IPS-NIHi11 (cell line): Measurements from ENCODE around the gene ACTR3.
"Not testable (repeated sequence)": the region's sequence is repeated elsewhere in the genome, so short reads cannot be mapped to it uniquely, and the experiment has no call there.

Experiments
- DNase-seq: peaks from one replicate; pipeline ENCODE4 v3.0.0; 2012; ENCODE audit warnings: mixed read lengths, low spot score

Gene ACTR3

DNA sequence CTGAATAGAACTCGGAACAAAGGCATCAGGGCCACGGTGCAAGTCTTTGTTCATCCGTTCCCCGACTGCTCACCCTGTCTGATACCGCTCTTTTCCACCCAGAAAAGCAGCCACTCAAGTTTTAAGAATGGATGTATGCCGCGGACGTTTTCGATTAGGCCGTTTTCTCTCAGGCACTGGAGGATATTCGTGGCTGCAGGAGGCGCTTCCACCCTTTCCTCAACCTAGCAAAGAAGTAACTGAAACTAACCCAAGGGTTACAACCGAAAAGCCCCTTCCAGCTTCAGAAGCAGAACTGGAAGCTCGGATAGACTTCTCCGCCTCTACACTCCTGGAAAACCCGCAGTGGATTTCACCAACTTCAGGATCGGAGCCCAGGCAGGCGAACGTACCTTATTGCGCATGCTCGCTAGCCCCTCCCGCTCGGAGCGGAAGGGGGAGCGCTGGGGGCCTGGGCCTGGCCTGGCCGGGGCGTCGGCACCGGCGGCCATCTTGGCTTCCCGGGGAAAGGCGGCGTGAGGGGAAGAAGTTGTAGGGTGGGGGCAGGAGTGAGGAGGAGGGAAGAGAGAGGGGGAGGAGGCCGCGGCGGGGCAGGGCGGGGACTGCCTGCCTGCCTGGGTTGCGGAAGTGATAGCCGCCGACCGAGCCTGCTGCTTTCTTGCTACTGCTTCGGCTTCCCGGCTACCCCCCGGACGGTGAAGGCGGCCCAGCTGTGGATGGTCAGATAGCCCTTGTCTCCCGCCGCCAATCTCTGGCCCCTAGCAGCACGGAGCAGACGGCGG lies at the start of gene ACTR3:
ACTR3 (plus strand) TSS at position 619 of the 782 bp plus-strand sequence. CDS start 191 bp downstream, outside the sequence.
- peak; percentile 90 for DNase-seq

DNA sequence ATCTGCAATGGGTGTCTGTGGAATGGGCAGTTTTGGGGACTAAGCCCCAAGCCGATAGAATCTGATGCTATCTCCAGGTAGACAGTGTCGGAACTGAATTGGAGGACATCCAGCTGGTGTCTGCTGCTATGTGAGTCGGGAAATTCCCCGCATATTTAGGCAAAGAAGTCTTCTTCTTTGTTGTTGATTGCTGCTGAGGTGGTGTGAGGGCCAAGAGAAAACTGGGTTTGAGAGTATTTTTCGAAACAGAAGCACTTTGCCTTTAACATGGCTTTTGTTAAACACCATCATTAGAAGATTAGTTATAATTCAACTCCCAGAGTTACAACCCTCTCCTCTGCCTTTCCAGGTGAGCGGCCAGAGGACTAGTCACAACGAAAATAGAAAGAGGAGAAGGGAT lies 49.4 kb upstream of the ACTR3 start:
- no peak for DNase-seq

DNA sequence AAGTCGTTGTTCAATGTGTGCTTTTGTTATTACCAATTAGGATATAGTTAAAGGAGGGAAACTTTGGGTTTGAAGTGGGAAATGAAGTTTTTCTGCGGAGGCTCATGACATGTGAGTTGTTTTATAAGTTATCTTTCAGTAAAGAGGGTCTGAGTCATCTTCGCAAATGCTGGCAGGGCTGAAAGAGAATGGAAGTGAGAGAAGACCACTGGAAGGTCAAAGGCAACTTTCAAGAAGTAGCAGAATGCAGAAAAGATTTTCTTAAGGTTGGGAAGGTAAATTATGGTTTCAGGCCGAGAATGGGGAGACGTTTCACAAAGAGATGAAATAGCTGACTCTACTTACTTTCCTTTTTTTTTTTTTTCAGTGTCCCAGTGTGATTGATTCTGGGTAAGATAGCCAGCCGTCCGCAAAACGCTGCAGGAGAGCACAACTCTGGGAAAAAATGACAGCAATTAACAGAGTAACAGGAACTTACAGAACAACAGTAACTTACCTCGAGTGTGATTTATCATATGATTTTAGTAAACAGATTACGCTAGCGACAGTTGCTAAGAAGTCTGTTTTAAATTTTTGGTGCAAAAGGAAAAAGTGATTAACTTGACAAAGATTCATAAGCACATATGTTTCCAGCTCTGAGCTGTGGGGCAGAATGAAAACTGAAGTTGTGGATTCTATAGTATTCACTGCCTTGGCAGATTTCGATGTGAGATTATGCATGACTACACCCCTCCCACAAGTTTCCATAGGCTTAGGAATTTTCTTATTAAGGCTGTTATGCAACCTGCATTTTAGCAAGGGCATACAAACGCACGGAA lies 46.8 kb upstream of the ACTR3 start:
- DNase-seq, result no peak

DNA sequence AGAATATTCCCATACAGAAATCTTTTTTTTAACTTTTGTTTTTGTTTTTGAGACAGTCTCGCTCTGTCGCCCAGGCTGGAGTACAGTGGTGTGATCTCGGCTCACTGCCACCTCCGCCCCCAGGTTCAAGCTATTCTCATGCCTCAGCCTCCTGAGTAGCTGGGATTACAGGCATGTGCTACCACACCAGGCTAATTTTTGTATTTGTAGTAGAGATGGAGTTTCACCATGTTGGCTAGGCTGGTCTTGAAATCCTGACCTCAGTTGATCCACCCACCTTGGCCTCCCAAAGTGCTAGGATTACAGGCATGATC lies 46.2 kb upstream of the ACTR3 start:
- not testable (repeated sequence) for DNase-seq

DNA sequence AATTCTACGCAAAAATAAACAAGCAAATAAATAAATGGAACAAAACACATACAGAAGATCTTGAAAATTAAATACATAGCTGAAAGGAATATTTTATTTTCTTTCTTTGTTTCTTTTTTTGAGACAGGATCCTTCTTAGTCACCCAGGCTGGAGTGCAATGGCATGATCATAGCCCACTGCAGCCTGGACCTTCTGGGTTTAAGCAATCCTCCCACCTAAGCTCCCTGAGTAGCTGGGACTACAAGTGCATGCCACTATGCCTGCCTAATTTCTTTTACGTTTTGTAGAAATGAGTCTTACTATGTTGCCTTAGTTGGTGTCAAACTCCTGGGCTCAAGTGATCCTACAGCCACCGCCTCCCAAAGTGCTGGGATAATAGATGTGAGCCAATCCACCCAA lies 44.6 kb upstream of the ACTR3 start:
- DNase-seq, result no peak

DNA sequence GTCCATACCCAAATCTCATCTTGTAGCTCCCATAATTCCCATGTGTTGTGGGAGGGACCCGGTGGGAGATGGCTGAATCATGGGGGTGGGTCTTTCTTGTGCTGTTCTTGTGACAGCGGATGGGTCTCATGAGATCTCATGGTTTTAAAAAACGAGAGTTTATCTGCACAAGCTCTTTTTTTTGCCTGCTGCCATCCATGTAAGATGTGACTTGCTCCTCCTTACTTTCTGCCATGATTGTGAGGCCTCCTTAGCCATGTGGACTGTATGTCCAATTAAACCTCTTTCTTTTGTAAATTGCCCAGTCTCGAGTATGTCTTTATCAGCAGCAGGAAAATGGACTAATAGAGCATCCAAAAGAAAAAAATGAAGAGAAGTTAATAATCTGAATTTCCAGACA lies 44.1 kb upstream of the ACTR3 start:
- not testable (repeated sequence) for DNase-seq

DNA sequence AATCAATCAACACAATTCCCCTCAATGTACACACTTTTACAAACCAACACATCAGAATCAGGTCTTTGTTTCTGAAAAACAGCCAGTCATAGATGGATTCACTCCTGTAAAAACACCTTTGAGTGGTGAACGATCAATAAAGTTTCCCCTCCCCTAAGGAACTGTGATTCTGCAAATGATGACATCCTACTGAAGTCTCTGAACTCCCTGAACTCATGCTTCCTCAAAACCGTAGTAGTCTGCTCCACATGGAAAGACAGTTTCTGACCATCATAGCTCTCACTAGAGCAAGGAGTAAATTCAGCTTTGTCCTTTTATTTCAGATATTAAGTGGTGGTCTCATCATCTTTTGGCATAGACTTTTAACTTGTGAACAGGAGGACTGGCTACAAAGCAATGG lies 43.5 kb upstream of the ACTR3 start:
- DNase-seq, result no peak

DNA sequence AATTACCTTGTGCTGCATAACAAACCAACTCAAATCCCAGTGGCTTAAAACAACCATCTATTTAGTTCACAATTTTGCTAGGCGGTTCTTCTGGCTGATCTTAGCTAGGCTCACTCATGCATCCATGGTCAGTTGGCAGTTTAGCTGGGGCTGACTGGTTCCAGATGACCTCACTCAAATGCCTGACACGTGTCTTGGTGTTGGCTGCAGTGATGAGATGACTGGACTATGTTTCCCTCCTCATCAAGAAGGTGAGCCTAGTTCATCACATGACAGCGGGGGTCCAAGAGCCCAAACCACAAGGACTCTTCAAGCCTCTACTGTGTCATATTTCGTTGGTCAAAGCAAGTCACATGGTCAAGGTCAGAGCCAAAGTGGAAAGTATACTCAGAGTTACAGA lies 42.7 kb upstream of the ACTR3 start:
- no peak for DNase-seq

DNA sequence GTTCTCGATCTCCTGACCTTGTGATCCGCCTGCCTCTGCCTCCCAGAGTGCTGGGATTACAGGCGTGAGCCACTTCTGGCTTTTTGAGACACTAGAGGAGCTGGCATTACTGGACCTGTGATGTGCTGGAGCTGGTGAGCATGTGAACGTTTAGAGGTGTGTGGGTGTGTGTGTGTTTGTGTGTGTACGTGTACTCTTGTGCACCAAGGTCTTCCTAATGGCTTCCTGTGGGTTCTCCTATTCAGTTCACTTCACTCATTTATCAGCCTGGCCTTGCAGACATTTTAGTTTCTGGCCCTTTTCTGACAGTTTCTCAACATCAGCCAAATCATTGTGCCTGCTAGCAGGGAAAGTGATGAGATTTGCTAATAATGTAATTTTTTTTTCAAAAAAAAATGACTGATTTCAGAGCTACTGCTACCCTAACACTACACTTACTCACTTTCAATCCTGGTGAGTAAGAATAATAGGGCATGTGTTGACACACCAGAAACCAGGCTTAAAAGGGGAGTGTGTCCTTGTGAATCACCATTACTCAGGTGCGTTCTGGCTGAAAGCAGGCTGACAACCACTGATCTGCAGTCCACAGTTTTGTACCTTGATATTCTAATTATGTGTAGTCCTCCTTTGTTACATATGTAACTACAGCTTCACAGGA lies 41.0 kb upstream of the ACTR3 start:
- no peak for DNase-seq

DNA sequence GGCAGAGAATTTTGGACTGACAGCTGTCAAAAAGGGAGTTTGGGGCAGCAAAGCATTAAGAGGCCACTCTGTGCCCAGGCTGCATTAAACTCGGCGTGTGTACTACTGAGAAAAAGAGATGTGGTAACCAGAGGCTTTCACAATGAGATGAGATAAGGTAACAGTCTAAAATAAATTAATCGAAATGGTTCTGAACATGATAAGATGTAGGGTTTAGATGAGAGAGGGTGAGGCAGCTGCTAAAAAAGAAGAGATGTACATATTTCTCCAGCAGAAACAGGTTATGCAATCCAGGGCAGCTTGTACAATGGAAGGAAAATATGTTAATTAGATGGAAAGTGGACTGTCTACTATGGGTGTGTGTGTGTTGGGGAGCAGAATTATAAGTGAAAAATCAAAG lies 39.2 kb upstream of the ACTR3 start:
- no peak for DNase-seq

DNA sequence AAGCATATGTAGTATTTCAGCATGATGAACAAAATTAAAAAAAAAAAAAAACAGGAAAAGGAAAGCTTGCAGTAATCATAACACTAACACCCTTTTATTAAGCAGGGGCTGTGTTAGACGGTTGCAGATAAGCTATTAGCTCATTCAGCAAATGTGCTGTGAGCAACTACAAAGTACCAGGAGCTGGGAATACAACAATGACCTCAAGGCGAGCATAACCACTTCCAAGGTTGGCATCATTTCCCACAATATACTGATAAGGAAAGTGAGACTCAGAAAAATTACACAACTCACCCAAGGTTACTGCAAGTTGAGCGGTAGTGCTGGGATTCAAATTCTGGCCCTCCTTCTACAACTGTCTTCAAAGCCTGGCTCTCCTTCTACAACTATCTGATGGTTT lies 38.2 kb upstream of the ACTR3 start:
- DNase-seq, result no peak

DNA sequence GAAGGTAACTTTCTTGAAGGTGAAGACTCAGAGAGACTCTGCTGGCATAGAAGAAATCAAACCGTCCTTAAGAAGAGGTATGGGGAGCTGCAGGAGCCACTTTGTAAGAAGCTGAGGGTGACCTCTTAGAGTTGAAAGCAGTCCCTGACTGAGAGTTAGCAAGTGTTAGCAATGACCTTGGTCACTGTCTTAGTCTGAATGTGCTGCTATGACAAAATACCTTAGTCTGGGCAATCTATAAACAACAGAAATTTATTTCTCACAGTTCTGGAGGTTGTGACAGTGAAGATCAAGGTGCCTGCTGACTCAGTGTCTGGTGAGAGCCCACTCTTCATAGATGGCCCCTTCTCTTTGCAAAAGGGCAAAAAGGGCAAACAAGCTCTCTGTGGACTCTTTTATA lies 35.7 kb upstream of the ACTR3 start:
- no peak for DNase-seq

DNA sequence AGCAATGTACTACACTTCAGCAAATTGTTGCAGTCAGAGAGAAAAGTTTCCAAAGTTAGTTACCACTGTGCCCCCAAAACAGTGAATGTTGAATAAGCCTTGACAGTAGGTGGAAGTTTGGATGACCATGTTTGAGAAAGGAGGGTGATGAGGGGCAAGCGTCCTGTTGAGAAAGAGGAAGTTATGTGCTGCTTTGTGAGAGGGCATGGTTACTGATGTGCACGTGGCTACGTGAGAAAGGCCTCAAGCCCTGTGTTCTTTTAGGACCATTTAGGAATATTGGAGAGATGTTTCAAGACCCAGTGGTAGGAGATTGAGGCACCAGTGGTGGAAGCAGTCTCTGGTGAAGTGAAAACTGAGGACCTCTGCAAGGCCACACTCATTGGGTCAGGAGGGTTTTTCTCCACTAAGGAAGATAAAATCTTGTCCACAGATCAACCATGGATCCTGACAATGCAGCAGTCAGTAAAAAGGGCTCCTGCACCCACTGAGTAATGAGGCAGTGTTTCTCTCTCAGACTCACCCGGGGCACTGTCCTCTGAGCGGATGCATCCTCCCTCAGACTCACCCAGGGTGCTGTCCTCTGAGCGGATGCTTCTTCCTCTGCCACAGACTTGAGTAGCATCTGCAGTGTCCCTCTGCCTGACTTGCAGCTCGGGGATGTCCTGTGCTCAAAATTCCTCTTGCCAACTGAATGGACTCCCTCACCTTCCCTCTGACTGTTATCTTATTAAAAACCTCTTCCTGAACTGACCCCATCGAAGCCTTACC lies 34.7 kb upstream of the ACTR3 start:
- no peak for DNase-seq

DNA sequence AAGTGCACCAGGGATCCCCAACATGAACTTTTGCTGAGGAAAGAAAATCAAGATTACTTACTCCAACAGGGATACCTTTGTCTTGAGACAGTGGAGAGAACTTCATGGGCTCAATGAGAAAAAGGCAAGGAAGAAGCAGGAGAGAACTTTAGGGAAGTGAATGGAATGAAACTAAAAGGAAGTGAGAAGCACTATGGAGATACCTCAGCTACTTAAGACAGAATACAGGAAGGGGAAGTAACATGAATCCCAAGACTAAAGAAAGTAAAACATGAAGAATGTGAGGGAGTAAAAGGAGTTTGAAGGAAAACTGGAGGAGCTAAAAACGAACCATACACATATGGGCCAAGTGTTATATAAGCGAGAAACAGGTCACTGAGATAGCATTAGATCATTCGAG lies 32.4 kb upstream of the ACTR3 start:
- no peak for DNase-seq

DNA sequence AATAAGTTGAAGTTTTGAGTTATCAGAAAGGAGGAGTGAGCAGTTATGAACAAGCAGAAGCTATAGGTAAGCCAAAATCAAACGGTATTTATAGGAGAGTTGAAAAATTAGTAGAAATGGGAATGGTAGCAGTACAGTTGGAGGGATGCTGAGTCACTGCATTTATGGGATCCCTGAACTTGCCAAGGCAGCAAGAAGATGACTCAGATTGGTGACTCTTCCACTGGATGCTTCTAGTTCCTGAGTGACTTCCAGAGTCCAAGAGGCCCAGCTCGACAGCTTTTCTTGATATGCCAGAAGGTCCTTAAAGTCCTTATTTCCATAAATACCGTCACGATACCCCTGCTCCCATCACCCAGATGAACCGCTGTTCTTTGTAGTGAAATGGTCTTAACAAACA lies 31.1 kb upstream of the ACTR3 start:
- DNase-seq, result no peak

DNA sequence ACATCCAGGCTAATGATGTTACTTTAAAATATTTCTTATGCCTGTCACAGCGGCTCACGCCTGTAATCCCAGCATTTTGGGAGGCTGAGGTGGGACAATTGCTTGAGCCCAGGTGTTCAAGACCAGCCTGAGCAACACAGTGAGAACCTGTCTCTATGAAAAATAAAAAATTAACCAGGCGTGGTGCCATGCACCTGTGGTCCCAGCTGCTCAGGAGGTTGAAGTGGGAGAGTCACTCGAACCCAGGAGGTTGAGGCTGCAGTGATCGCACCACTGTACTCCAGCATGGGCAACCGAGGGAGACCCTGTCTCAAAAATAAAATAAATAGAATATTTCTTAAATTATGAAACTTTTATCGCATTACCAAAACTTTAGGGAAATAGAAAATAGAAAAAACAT lies 28.1 kb upstream of the ACTR3 start:
- DNase-seq, result no peak

DNA sequence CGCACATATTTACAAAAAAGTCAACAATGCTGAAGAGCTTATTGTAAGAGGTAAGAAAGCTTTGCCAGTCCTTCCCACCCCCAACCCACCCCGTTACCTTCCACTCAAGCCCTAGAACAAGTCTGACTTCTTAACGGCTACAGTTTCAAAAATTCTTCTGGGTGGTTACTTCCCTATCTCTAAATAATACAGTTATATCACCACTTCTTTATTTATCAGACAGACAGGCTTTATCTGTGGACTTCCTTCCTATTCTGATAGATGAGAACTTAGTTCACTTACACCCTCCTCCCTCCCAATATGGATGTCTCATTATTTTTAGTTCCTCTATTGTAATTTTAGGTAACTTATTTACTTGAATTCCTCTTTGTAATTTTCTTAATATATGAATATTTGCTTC lies 26.7 kb upstream of the ACTR3 start:
- no peak for DNase-seq

DNA sequence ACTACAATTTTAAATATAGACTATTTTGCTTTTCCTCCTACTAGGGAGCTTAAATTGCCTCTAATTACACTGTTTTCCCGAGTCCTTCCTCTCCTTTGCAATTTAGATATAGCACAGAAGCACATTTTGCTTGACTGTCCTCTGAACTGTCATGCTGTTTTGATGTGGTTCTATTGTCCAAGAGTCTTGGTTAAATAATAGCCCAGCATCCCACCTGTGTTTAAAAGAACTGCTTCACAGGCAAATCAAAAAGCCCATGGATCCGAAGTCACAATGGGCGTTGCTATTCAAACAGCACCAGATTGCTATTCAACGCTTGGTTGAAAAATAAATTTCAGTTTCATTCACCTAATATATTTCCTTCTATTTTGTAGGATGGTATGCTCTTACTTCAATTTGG lies 22.3 kb upstream of the ACTR3 start:
- no peak for DNase-seq

DNA sequence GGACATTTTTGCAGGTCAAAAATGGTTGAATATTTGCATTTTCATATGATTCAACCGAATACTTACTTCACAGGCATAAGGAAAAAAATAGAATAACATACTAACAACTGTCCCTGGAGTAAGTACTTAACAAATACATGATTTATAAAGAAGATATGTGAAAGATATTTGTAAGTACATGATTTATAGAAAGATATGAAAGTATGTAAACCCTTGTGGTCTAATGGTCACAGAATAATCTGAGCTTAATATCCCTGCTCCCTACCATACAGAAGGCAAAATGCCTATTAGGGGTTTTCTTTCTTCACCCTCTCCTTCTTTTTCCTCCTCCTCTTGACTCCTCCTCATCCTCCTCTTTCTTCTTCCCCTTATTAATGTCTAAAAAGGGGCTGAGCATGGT lies 20.6 kb upstream of the ACTR3 start:
- no peak for DNase-seq

DNA sequence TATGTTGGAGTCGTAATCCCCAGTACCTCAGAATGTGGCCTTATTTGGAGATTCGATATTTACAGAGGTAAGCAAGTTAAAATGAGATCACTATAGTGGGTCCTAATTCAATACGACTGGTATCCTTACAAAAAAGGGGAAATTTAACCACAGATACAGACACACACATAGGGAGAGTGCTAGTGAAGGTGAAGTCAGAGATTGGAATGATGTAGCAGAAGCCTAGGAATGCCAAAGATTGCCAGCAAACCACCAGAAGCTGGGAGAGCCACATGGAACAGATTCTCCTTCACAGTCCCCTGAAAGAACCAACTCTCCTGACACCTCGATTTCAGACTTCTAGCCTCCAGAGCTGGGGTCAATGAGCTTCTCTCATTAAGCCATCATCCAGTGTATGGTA lies 17.7 kb upstream of the ACTR3 start:
- no peak for DNase-seq

DNA sequence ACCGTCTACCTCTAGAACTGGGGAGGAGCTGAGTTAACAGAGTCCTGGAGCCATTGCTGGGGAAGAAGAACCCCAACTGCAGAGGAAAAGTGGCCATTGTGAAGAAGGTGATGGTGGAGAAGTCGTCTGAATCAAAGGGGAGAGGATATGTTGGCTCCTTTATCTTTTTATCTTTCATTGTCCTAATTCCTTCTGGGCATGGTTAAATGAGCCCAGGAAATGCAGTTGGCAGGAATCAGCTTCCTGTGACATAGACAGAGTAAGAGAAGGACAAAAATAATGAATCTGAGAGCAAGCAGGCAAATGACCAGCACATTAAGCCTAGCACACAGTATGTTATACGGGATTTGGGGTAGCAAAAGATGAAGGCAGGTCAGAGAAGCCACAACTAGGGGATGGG lies 16.0 kb upstream of the ACTR3 start:
- no peak for DNase-seq

DNA sequence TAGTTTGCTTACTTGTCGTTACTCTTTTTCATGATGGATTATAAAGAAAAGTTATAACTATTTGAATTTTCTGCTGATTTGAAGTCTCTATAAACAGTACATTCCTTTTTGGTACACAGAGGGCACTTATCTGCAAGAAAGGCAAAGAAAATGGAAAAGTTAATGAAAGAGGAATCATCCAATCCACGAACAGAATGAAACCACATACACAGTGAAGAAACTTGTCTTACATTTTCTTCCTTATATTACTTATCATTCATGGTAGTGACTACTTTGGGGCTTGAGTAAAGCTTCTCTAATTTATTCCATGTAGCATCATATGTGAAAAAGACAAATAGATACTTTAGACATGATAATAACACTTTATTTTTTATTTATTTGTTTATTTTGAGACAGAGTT lies 14.8 kb upstream of the ACTR3 start:
- no peak for DNase-seq
